Bone marrow (tissue), 2 donors: ENCODE measurements around the gene PHKB.

Experiments
- DNase-seq, 2 donors: peaks; one replicate each; lab custom pipeline; 2025; lab: John Stamatoyannopoulos, UW

PHKB gene

DNA sequence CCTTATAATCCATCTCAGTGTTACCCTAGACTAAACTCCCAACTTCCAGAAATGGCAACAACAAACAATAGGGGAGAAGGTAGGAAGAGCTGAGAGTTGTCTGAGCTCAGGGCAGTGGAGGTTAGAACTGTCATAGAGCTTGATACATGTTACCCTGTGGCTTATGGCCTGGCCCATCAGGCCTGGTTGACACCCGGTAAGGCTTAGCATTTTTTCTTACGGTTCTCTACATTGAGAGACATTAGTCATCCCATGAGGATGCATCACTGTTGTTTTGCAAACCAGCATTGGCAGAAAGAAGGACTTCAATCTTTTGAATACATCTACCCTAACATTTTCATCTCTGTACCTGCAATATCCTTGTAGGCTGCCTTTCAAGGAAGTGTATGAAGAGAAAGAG lies 226.6 kb downstream of the PHKB start:
- DNase-seq = no peak

DNA sequence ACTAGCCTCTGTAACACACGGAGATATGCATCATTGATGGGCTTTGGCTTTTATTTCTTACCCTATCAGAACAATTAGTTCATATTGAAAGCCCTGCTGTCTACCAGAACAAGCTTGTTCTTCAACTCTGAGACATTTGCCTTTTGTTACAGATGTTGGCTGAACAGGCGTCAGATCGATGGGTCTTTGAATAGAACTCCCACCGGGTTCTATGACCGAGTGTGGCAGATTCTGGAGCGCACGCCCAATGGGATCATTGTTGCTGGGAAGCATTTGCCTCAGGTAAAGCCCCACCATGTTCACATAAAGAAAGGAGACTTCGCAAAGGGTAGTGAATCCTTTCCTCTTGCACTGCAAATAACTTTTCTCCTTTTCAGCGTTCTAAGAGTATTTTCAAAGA lies 232.1 kb downstream of the PHKB start:
- DNase-seq = no peak

DNA sequence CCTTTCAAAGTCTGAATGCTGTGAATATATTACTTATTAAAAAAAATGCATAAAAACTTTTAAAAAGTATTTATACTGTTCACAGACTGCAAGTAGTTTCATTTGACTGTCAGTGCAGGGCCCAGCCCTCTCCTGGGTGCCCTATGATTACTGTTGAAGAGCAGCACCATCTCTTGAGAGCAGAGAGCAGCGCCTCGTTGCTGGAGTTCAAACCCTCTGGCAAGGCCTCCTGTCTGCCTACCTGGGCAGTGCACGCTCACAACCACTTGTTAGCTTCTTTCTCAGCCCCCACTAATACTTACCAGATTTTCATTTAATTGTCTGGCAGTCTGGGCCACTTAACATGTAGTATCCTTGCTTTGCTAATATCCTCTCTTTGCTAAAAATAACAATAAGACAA lies 233.4 kb downstream of the PHKB start:
- DNase-seq = no peak

- DNase-seq = no peak
Observed at GRCh38 chr16:47695756-47696155, 234.6 kb downstream of the PHKB start.

DNA sequence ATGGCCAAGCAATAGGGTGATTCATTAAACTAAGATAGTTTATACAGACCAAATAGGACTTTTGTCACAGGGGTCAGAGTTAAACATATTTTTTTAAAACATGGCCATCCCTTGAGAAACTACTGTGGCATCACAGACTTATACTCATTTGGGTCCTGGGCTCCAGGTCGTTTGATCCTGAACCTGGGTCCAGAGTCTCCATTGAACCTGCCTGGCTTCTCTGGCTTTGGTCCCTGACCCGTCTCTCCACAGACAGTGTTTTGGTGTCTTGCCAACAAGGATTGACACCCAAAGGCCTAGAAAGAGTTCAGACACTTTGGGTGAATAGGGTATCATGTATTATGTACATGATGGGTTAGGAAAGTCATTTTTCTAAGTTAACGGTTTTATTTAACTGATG lies 236.7 kb downstream of the PHKB start:
- no peak for DNase-seq

GRCh38 chr16:47699106-47699505 lies 238.0 kb downstream of the PHKB start:
- DNase-seq = peak in 1 of 2 donors; percentile 69

- DNase-seq = no peak
Observed at GRCh38 chr16:47700857-47701587, 239.9 kb downstream of the PHKB start.

GRCh38 chr16:47705266-47705665 lies 244.1 kb downstream of the PHKB start:
- no peak for DNase-seq

GRCh38 chr16:47711809-47712208 lies 250.7 kb downstream of the PHKB start:
- no peak for DNase-seq

- no peak for DNase-seq
Observed at GRCh38 chr16:47712276-47713224, 251.4 kb downstream of the PHKB start.

- DNase-seq = peak in 1 of 2 donors; percentile 60
Observed at GRCh38 chr16:47713225-47713595, 252.1 kb downstream of the PHKB start.

- DNase-seq = no peak
Observed at GRCh38 chr16:47715442-47716083, 254.4 kb downstream of the PHKB start.

DNA sequence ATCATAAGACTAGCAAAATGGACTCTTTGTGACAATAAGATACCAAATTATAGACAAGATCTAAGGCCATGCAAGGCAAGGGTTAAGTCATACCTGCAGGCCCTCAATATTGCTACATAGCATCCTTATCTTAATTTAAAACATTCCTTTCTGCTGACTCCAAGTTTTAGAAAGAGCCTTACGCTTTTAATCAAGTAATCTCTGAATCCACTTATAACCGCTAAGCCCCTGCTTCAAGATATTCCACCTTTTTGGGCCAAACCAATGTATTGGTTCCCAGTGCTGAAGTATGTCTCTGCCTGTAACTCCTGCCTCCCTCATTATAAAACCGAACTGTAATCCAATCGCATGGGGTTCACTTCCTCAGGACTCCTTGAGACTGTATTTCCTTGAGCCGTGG lies 255.4 kb downstream of the PHKB start:
- no peak for DNase-seq

DNA sequence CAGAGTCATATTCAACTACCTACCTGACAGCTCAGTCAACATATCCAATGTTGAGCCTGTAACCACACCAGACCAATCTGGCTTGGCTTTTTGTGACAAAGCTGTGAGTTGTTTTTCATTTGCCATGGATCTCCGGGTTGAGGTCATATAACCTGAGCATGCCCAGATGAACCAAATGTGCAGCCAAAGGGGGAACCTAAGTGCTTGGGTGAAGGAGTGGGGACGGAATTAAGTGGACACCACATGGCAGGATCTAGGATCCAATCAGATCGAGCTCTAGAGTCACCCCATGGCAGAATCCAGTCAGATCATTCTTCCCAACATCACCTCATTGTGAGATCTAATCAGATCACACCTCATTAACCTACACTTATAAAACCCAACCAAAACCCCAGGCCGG lies 258.6 kb downstream of the PHKB start:
- no peak for DNase-seq

GRCh38 chr16:47721006-47721637 lies 260.0 kb downstream of the PHKB start:
- no peak for DNase-seq

GRCh38 chr16:47722046-47722445 lies 260.9 kb downstream of the PHKB start:
- DNase-seq = no peak

- DNase-seq = no peak
Observed at GRCh38 chr16:47724115-47724785, 263.1 kb downstream of the PHKB start.

- DNase-seq = no peak
Observed at GRCh38 chr16:47725188-47725695, 264.1 kb downstream of the PHKB start.

GRCh38 chr16:47726031-47726675 lies 265.0 kb downstream of the PHKB start:
- no peak for DNase-seq

DNA sequence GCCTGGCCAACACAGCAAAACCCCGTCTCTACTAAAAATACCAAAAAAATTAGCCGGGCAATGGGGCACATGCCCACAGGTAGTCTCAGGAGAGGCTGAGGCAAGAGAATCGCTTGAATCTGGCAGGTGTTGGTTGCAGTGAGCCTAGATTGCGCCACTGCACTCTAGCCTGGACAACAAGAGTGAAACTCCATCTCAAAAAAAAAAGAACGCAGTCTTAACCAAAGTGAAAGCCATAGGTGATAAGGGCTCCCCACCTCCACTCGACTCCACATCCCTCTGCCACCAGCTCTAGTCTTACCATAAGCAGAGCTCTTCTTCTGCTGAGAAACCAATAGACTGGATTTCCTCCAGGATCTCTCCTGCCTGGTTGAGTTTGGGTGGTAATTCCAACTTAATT lies 266.0 kb downstream of the PHKB start:
- DNase-seq = no peak

DNA sequence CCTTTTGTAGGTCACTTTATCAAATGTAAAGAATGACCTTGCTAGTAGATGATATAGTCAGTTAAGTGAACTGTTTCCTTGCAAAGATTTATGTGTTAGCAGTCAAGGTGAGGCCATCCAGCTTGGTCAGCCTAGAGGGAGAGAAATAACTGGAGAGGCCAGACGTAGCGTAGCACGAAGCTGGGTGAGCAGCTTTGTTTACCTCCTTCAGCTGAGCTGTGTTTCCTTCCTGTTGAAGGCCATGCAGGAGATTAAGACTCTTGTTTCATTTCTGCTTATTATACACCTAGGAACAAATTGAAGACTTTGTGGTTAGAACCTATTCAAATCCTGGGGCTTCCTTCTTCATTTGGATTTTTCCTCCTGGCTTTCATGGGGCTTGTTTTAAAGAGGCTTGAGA lies 267.1 kb downstream of the PHKB start:
- no peak for DNase-seq
